Stimulated activated CD8-positive, alpha-beta memory T cell treated with anti-CD3 and anti-CD28 coated beads, Interleukin-15, amount 100 ng/mL, for 1 hour (primary cell): ENCODE results near the gene DAAM2.

Source experiments
- DNase-seq: peaks from one replicate; pipeline ENCODE4 v3.0.0-alpha.2; 2020; ENCODE audit warnings: low read depth

DAAM2 gene

DNA sequence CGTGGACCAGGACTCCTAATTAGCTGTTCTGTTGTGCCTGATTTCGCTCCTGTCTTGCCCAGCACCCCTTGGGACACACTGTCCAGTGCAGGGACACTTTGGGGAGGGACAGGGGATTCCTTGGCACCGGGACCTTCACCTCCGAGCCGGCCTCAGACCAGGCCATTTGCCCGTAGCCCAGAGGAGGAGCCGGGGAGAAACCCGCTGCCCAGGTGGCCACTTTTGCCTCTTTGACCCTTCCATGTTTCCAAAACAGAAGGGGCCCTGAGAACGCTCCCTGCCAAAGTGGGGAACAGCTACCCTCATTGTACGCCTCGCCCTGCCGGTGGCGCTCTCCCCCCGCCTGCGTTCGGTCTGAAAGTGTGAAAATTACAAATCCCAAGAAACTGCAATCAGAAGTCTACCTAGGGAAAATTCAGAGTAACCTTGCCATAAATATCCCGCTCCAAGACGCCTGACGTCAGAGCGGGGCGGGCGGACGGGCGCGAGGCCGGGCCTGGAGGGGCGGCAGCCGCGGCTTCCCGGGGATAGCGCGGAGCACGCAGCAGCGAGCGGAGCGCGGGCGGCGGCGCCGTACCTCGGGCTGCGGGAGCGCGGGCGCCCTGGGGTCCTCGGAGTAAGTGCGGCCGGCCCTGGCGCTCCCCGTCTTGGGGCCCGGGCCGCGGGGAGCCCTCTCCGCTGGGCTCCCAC is at the start of gene DAAM2:
TSS of gene DAAM2 (plus strand) at position 527 of the 690 bp plus-strand sequence. CDS start 63,927 bp downstream, outside the sequence.
- DNase-seq = no peak

DNA sequence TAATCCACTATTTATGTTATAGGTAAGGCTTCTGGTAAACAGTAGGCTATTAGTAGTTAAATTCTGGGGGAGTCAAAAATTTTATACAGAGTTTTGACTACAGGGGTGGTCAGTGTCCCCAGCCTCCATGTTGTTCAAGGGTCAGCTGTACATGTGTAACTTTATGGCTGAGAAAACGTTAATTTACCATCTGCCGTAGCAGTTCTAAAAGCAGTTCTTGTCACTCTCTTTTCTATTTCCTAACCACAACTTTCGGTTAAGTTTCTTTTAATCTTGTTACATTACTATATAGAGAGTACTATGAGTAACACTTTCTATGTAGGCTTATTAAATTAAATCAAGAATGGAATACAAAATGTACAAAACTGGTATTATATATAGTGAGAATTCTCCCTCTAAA is 45.4 kb upstream of the DAAM2 start:
- DNase-seq = no peak

DNA sequence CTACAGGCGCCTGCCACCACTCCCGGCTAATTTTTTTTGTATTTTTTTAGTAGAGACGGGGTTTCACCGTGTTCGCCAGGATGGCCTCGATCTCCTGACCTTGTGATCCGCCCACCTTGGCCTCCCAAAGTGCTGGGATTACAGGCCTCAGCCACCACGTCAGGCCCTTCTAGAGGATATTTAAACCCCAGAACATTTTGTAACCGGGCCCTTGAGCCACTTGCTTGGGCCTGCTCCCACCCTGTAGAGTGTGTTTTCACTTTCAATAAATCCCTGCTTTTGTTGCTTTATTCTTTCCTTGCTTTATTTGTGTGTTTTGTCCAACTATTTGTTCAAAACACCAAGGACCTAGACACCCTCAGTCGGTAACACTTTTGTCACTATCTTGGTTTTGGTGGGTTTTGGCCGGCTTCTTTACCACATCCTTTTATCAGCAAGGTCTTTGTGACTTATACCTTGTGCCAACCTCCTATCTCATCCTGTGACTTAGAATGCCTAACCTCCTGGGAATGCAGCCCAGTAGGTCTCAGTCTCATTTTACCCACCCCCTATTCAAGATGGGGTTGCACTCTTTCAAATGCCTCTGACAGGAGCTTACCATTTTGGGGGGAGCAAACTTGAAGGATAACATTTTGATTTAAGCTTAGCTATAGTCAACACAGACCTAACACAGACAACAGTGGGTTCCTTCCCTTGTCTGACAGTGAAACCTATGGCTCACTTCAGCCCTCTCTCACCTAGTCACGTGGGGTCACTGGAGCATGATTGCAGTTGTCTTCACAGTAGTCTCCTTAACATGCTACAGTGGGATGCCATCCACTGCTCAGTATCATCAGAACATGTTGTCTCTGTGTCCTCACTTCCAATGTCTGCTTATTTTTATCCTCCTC is 39.1 kb upstream of the DAAM2 start:
- DNase-seq = no peak

DNA sequence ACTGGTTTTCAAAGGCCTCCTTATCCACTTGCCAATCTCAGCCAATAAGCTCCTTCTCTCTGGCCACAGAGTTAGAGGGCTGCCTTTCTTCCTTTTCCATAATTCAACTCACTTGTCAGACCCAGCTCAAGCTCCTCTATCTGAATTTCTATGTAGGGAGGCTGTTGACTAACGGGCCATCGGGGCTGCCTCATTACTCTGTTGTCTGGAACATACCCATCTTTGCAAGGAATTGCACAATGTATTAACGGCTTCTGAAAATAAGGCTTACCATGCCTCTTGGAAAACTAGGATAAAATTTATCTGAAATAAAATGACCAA is 38.5 kb upstream of the DAAM2 start:
- no peak for DNase-seq

DNA sequence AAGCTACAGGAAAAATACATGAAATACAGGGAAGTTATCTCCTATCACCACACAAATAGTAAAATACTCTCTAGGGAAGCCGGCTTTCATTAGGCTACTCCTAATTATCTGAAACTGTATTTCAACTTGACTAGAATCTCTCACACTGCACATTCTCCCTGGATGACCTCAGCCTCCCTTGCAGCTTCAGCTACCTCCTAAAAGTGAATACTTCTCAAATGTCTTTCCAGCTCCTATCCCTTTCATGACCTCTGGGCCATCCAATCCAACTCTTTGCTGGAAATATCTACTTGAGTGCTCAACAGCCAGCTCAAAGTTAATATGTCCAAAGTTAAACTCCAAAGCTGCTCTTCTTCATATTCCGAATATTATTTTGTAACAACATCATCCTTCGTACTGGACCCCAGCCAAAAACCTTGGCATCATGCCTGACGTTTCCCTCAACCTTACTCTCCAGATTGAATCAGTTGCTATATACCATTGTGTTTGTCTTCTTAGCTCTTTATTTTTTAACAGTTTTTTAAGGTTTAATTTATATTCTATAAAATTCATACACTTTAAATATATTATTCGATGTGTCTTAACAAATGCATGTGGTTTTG is 37.6 kb upstream of the DAAM2 start:
- no peak for DNase-seq

DNA sequence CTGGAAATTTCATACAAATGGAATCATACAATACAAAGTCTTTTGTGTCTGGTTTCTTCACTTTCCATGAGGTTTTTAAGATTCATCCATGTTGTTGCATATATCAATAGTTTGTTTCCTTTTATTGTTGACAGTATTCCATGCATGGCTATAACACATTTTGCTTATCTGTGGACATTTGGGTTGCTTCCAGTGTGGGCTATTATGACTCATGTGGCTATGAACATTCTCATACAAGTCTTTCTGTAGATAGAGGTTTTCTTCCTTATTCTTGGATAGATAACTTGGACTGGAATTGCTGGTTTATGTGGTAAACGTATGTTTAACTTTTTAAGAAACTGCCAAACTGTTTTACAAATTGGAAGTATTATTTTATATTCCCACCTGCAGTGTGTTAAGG is 36.9 kb upstream of the DAAM2 start:
- DNase-seq = no peak

DNA sequence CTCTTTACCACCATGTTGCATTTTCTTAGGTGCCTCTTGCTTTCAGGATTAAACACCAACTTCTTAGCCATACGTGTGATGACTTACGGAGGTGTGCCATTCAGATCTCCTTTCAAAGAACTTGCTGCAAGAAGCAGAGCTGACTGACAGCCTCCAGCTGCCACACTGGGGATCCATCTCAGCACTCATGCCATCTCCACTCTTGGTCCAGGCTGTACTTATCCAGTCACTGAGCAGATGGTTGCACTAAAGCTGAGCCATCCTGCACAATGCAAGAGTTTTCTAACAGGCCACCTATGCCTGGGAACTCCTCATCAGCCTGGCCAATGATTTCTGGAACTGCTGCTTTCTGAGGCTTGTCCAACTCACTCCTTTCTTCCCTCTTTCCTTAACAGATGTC is 35.6 kb upstream of the DAAM2 start:
- DNase-seq = no peak

DNA sequence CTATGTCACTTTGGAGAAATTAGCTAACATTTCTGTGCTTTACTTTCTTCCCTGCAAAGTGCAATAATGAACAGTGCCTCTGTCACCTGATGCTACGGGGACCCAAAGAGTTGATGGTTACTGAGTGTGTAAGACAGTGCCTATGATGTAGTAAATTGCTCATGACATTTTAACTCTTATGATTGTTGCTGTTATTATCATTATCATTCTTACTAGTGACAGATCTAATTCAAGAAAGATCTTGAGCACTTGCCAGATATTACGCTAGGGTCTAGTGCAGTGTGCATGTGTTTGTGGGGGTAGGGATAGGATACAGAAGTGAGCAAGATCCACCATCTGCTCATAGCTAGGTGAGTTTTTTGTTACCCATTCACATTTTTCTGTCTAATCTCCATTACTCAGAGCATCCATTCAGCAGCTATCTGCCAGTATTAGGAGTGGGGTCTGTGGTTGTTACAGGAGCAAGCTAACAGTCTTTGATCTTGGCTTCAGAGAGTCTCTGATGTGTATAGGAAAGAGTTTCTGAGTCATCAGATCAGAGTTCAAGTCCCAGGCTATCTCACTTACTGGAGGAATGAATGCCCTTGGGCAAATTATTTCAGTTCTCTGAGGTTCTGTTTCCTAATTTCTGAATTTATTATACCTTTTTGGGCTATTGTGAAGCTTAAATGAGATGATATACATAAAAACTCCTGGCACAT is 33.1 kb upstream of the DAAM2 start:
- DNase-seq = no peak

DNA sequence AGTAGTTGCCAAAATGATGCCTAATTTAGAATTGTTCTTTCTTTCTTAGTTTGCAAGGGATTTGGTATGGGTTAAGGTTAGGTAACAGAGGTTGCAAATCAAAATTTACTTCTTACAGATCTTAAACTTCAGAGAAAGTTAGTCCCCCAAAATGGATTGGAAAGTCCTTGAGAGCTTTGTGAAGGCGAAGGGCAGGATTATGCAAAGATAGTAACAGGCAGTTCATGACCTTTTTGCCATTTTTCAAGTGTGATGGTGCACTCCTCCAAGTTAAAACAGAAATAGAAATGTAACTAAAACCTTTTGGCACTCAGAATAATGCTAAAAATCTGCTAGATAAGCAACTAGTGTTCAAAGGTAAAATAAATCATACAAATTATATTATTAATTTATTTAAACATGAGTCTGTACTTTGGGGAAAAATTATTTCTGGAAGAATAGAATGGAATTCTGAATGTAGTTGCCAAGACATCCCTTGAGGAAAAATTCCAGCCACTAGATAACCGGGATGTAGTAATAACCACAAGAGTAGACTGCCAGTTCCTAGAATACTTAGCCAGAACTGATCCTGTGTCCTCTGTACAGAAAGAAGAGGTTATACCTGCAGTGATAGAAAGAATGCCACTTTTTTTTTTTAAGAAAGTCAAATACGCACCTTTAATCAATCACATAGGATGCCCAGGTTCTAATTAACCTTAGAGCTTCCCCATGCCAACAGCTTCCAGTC is 31.8 kb upstream of the DAAM2 start:
- no peak for DNase-seq

DNA sequence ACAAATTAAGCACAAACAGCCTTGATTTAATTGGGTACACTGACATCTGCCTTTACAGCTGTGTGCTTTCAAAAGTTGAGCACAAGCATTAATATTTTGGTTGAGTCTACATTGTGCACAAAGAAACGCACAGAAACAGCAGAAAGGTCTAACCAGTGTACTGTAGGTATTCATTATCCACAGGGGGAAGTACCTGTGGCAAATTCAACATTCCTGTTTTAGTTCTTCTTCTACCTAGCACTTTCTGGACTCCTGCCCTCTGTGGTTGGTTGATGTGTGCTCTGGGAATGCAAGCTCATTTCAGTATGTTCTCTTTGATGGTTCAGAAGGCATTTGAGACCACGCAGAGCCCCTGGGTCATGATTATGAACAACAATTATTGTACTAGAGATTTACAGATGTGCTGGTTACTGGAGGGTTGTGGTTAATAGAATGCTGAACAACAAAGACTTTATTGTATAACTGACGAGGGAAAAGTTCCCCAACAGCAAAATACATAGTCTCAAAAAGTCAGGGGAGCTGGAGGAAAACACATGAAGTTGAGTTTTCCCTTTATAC is 26.6 kb upstream of the DAAM2 start:
- DNase-seq = no peak

DNA sequence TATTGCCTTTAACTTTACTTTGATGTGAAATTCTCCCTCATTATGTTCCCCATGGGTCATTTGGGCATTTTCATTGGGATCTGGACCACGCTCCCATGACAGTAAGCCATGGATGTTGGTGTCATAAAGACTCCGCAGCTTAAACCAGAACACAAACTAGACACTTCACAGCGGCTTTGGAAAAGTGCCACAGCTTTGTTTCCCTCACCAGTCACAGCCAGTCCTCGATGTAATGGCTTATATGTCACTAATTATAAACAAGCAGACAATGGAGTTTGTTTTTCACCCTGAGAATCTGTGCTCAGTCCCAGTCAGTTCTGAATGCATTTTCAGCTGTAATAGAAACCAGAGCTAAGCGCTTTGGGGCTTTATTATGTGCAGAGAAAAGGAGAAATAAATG is 23.2 kb upstream of the DAAM2 start:
- DNase-seq = no peak

DNA sequence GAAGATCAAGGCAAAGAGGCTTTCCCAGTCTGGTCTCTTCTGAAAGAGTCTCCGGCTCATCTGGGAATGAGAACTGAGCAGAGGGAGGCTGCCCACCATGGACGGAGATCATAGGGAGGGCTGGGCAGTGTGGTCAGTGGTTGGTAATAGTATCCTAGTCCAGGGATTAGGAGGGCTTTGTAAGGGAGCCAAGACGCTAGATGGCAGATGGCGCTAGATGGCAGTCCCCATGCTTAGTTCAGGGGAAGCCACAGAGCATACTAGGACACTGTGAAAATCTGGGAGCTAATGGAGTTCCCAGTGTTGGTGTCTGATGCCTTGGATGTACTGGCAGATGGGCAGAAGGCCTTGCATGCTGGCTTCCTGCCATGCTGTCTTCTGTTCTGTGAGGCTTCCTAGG is 21.7 kb upstream of the DAAM2 start:
- DNase-seq = no peak

DNA sequence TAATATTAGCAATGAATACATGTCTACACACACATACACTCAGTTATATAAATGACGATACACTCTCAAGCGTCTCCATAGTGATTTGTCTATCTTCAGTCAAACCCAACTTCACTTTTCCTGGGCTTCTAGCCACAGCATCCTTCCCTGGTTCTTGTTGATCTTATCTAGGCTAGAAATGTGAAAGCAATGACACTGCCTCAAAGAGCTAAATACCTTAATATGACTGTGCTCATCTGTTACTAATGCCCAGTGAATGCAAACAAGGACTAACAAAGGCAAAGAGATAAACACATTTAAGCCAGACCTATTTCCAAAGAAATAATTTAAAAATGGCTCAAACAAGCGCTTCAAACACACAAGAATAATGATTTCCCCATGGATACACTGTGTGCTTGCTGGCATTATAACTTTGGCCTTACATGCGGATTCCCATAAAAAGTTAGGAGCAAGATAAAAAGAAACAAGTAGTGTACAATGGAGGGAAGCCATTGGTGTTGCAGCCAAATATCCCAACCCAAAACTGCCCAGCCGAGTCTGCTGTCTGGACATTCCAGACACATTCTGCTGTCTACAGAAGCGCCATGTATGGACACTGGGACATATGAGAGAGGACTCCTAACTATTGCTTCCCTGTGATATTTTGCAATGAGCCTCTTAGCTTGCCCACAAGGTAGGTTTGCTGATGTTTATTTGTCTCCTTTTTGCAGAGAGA is 19.5 kb upstream of the DAAM2 start:
- DNase-seq = no peak

DNA sequence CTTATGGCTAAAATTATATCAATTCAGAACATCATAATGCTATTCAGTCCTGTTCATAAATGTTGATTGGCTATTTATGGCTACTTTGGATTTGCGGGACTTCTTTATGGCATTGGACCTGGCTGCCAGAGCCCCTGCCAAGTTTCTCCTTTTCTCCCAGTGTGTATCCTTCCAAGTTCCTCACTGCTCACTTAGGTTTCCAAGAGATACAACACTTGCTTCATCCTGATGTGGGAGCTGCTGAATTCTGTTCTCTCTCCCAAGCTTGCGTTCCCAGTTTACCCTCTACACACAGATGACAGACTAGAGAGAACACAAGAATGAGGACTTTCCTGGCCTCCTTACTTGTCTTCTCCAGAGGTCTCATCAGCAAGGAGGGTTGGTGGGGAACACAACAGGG is 18.4 kb upstream of the DAAM2 start:
- no peak for DNase-seq

DNA sequence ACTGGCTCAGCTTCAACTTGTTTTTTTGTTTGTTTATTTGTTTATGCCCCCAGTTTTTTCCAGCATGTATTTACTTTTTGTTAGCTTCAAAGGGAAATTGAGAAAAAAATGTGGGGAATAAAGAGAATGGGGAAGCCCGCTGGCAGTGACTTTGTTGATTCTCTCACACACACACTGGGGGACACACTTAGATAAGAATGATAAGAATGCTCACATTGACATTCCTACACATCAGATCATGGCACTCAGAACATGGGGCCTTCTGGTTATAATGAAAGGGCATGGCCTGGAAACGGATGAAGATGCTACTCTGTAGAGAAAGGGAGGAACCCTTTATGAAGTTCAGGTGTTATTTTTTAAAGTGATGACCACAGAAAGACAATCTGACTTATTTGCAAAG is 15.6 kb upstream of the DAAM2 start:
- DNase-seq = no peak

DNA sequence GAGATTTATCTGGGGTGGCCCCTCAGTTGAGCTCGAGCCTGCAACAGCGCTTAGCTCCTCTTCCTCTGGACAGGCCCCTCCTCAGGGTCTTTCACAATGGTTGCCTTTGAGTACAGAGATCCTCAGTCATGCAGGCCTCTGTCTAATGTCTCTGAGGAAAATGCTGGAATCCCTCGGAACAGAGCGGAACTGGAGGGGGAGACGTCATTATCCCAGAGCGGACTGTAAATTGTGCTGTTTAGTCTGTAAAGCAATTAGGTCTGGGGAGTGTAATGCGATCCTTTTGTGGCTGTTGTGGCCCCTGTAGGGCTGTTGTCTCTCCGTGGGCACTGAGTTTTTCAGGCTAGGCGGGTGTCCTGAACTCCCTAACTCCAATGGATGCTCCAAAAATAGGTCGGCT is 15.0 kb upstream of the DAAM2 start:
- no peak for DNase-seq

DNA sequence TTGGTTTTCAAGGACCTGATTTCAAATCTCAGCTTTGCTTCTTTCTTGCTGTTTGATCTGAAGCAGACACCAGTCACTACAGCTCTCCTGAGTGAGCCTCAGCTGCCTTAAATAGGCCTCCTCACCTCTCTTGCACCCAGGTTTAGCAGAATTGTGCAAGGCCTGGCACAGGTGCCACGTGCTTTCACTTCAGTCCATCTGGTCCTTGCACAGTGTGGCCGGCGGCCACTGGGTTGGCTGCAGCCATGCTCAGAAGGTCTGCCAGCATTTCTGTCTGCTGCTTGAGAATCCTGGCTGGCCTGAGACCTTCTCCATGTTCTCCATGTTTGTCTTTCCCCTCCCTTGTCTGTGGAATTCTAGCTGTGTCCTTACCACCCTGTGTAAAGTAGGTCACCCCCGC is 14.5 kb upstream of the DAAM2 start:
- no peak for DNase-seq

DNA sequence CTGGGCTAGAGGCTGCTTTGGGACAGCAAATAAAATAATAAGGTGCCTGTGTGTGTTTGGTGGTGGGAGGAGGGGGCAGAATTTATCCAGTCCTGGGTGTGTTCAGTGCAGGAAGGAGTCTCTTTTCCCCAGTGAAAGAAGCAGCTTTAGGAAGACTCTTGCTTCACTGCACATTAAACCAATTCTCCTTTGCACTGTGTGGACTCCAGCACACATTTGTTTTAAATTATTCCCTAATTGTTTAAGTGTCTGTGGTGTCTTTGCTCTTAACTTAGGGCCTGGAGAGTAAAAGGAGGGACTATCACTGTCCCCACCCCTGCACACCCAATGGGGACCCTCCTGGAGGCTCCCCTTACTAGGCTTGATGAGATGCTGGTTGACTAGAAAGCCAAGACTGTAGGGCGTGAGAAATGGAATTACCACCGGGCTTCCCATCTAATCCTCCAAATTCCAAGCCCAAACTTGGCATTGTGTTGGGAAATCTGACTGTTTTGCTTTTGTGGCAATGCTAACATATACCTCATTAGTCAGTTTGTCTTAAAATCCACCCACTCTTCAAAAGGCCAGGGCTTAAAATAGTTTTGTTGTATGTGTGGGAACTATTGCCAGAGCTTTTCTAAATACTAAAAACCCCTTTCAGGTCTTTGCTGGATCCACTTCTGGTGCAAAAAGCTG is 13.5 kb upstream of the DAAM2 start:
- DNase-seq = no peak

DNA sequence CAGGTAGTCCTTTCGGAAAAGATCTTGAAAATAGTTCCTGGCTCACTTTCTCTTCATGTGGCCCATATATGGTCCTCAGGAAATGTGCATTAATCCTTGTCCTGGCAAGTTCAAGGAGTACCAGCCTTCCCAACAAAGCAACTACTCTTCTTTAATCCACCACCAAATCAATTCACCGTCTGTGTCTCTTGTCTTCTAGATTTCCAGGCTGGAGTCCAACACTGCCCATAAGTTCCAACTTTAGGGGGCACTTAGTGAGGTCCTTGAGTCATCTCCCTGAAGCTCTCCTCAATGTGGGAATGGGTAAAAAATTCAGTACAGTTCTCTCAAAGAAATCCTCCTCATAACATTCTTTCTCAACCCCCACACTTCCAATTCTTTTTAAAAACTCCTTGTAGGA is 6.9 kb upstream of the DAAM2 start:
- no peak for DNase-seq

DNA sequence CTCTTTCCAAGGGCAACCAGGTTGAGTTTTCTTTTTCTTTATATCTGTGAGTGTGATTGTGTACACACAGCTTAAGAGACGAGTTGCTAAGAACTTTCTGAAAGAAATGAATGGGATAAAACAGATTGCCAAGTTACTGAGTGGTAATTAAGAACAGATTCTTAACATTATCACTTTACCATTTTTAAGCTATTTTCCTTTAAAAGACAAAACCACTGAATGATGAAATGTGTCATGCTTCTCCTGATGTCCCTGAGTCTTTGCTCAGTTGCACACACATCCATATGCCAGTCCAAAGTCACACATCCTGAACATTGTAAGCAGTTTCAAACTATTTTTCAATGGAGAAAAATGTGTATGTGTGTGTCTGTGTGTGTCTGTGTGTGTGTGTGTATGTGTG is 5.5 kb upstream of the DAAM2 start:
- DNase-seq = no peak

DNA sequence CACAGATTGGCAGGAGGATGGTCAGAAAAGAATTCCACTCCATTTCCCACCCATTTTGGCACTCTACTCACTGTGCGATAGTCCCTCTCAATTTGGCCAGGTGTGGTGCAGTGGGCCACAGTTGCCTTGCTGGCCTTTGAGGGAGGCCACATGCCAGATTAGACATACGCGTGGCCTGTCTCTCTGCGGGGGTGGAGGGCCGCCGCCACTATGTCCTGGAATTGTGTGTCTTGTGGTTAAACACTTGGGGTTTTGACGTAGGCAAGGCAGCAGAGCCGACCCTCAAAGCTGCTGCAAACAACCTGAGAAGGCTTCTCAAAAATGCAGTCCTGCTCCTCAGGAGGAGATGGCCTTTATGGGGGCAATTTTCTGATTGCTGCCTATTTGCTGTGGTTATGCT is 4.9 kb upstream of the DAAM2 start:
- DNase-seq = no peak
